Tibial artery (tissue), 4 donors: Measurements from ENCODE around the gene GPATCH1.
"Not testable (repeated sequence)": the region's sequence is repeated elsewhere in the genome, so short reads cannot be mapped to it uniquely, and the experiment has no call there.

ENCODE experiments used
- DNase-seq, 2 donors: peaks; one replicate each; pipeline ENCODE4 v3.0.0-alpha.2; 2019
- H3K27ac ChIP-seq, 2 donors: fragments of 200-600 bp; sonication (generic) in 1 of 2; 1 replicate in 1 of 2; 2 replicates in 1 of 2; pipeline ENCODE4 v1.5.1; 2018 to 2019; ENCODE audit warnings: mild to moderate bottlenecking in 1 of 2
- H3K27me3 ChIP-seq, 2 donors: fragments of 200-600 bp; sonication (generic) in 1 of 2; one replicate each; pipeline versions ENCODE4 v1.5.1 to v1.6.0; 2016 to 2019
- H3K36me3 ChIP-seq, 3 donors: fragments of 200-600 bp; sonication (generic) in 2 of 3; one replicate each; pipeline ENCODE4 v1.5.1; 2016 to 2019; ENCODE audit warnings: mild to moderate bottlenecking in 2 of 3
- H3K4me1 ChIP-seq, 4 donors: fragments of 200-600 bp; sonication (generic) in 2 of 4; 1 replicate in 3 of 4; 2 replicates in 1 of 4; pipeline ENCODE4 v1.5.1; 2016 to 2019
- H3K4me3 ChIP-seq, 2 donors: fragments of 200-600 bp; sonication (generic) in 1 of 2; 1 replicate in 1 of 2; 2 replicates in 1 of 2; pipeline ENCODE4 v1.5.1; 2018 to 2019; ENCODE audit warnings: mild to moderate bottlenecking in 2 of 2
- H3K9me3 ChIP-seq, 3 donors: fragments of 200-600 bp; sonication (generic) in 1 of 3; one replicate each; pipeline ENCODE4 v1.5.1; 2016 to 2019
- CTCF ChIP-seq, 2 experiments: fragments of 200-600 bp in 1 of 2; fragments of 450-650 bp in 1 of 2; IDR thresholded peaks; one replicate each; pipeline ENCODE4 v1.5.1; 2017 to 2019; ENCODE audit warnings: antibody characterized with exemption in 2 of 2, mild to moderate bottlenecking in 1 of 2, moderate library complexity in 1 of 2
- intact Hi-C: fragments of 100-400 bp; cut with DNase I; formaldehyde crosslinking; loops from one replicate; pipeline ENCODE4 v1.15.0; 2023; ENCODE audit warnings: low total_unique reads

GPATCH1 gene

DNA sequence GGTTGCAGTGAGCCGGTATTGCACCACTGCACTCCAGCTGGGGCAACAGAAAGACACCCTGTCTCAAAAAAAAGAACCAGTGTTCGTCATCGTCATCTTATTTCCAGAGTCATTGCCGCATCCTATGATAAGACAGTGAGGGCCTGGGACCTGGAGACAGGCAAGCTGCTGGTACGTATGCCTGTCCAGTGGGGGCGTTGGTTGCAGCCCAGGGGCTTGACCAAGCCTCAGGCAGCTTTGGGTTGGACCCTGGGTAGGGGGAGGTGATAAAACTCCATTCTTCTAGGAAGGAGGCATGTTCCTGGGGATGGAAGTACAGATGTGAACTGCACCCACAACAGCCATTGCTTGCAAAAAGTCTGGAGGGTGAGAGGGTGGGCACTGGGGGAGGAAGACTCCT, 66.6 kb downstream of the GPATCH1 start:
- intact Hi-C loops, result no loop called here

GRCh38 chr19:33150852-33151518, 70.0 kb downstream of the GPATCH1 start:
- Histone ChIP-seq H3K27me3 (peaks cover 0 to 8% of the 10 kb centered on the region in 2 donors), H3K4me1 (no peaks in the 10 kb centered on the region), H3K4me3 (no peak overlapping the region), H3K9me3 (no peaks in the 10 kb centered on the region), H3K36me3 (no peaks in the 10 kb centered on the region), H3K27ac (no peak overlapping the region)
- TF ChIP-seq CTCF (IDR thresholded peaks at IDR 0.05), result no peak
- DNase-seq, result no peak
- intact Hi-C loops, result no loop called here

More for the DNA sequence above, 66.6 kb downstream of the GPATCH1 start:
- DNase-seq, result no peak
- TF ChIP-seq CTCF (IDR thresholded peaks at IDR 0.05), result no peak
- H3K27me3 ChIP-seq, result peaks cover 0 to 3% of the 10 kb centered on the region in 2 donors
- H3K4me1 ChIP-seq, result no peaks in the 10 kb centered on the region
- no peak overlapping the region for H3K4me3 ChIP-seq
- no peak overlapping the region for H3K27ac ChIP-seq
- H3K9me3 ChIP-seq, result no peaks in the 10 kb centered on the region
- no peaks in the 10 kb centered on the region for H3K36me3 ChIP-seq

DNA sequence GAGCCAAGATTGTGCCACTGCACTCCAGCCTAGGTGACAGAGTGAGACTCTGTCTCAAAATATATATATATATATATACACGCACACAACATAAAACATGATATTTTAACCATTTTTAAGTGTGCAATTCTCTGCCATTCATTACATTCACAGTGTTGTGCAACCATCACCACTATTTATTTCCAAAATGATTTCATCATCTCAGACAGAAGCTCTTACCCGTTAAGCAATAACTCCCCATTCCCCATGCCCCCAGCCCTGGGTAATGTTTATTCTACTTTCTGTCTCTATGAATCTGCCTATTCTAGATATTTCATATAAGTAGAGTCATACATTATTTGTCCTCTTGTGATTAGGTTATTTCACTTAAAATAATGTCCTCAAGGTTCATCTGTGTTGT, 71.2 kb downstream of the GPATCH1 start:
- Histone ChIP-seq H3K27ac (no peak overlapping the region), H3K27me3 (peaks cover 0 to 8% of the 10 kb centered on the region in 2 donors), H3K36me3 (no peaks in the 10 kb centered on the region), H3K4me1 (no peaks in the 10 kb centered on the region), H3K9me3 (no peaks in the 10 kb centered on the region), H3K4me3 (no peak overlapping the region)
- no peak for TF ChIP-seq CTCF (IDR thresholded peaks at IDR 0.05)
- no peak for DNase-seq
- intact Hi-C loops, result no loop called here

DNA sequence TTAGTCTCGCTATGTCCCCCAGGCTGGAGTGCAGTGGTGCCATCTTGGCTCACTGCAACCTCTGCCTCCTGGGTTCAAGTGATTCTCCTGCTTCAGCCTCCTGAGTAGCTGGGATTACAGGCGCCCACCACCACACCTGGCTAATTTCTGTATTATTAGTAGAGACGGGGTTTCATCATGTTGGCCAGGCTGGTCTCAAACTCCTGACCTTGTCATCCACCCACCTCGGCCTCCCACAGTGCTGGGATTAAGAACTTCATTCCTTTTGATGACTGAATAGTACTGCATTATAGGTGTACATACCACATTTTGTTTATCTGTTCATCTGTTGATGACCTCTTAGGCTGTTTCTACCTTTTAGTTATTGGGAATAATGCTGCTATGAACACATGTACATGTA, 71.6 kb downstream of the GPATCH1 start:
- H3K4me1 ChIP-seq, DNase-seq, H3K9me3 ChIP-seq, H3K27me3 ChIP-seq, H3K36me3 ChIP-seq, intact Hi-C loops, H3K4me3 ChIP-seq, H3K27ac ChIP-seq: not testable (repeated sequence)

GRCh38 chr19:33154313-33154712, 73.3 kb downstream of the GPATCH1 start:
- H3K4me3 ChIP-seq, H3K4me1 ChIP-seq, H3K27me3 ChIP-seq, H3K36me3 ChIP-seq, H3K9me3 ChIP-seq, H3K27ac ChIP-seq, intact Hi-C loops, DNase-seq: not testable (repeated sequence)

GRCh38 chr19:33156334-33156733, 75.4 kb downstream of the GPATCH1 start:
- Histone ChIP-seq H3K9me3 (no peaks in the 10 kb centered on the region), H3K36me3 (no peaks in the 10 kb centered on the region), H3K27ac (no peak overlapping the region), H3K4me3 (no peak overlapping the region), H3K27me3 (peaks cover 0 to 8% of the 10 kb centered on the region in 2 donors), H3K4me1 (no peaks in the 10 kb centered on the region)
- intact Hi-C loops, result no loop called here
- DNase-seq, result no peak
- TF ChIP-seq CTCF (IDR thresholded peaks at IDR 0.05), result no peak

GRCh38 chr19:33157906-33158305, 76.9 kb downstream of the GPATCH1 start:
- H3K27me3 ChIP-seq, result peaks cover 0 to 8% of the 10 kb centered on the region in 2 donors
- H3K9me3 ChIP-seq, result no peaks in the 10 kb centered on the region
- H3K36me3 ChIP-seq, result no peaks in the 10 kb centered on the region
- no peaks in the 10 kb centered on the region for H3K4me1 ChIP-seq
- intact Hi-C loops, result no loop called here
- no peak for TF ChIP-seq CTCF (IDR thresholded peaks at IDR 0.05)
- no peak overlapping the region for H3K27ac ChIP-seq
- no peak overlapping the region for H3K4me3 ChIP-seq
- DNase-seq, result no peak
